Natural killer cell (primary cell): Measurements from ENCODE around the gene VAMP8. TPM values are rescaled to one million over a fixed set of nuclear protein-coding genes. Genes with fewer than 3 reads are reported as not detected.

Experiments
- ATAC-seq, 3 donors: fragments of 150-1000 bp in 2 of 3; fragments of 200-7000 bp in 1 of 3; cut with Tn5 transposase; 1 replicate in 1 of 3; 2 replicates in 2 of 3; pipeline ENCODE4 v1.10.0; 2021; ENCODE audit warnings: mild to moderate bottlenecking in 2 of 3, moderate library complexity in 2 of 3
- DNase-seq, 2 donors: peaks; one replicate each; pipeline versions ENCODE4 v3.0.0 to v3.0.0-alpha.2; 2013 to 2021; ENCODE audit warnings: mixed read lengths in 1 of 2
- H3K27ac ChIP-seq: one replicate; pipeline ENCODE4 v1.5.1; 2013; ENCODE audit warnings: mild to moderate bottlenecking, low read length
- H3K27me3 ChIP-seq: one replicate; pipeline ENCODE4 v1.6.1; 2013; ENCODE audit warnings: low read length; ENCODE audit not compliant: control insufficient read depth, insufficient read depth
- H3K36me3 ChIP-seq: one replicate; pipeline ENCODE4 v1.6.1; 2013; ENCODE audit warnings: low read length; ENCODE audit not compliant: control insufficient read depth, insufficient read depth
- H3K4me1 ChIP-seq: one replicate; pipeline ENCODE4 v1.6.1; 2013; ENCODE audit warnings: low read length; ENCODE audit not compliant: control insufficient read depth, insufficient read depth
- H3K4me3 ChIP-seq: one replicate; pipeline ENCODE4 v1.5.1; 2013; ENCODE audit warnings: low read length
- H3K9me3 ChIP-seq: one replicate; pipeline ENCODE4 v1.6.1; 2013; ENCODE audit warnings: low read length; ENCODE audit not compliant: control insufficient read depth, insufficient read depth
- H3K27ac Mint-ChIP-seq, 2 donors: one replicate each; pipeline ENCODE4 v1.8.0; 2022; ENCODE audit warnings: mild to moderate bottlenecking in 2 of 2, mixed read lengths in 2 of 2, moderate library complexity in 1 of 2
- H3K27me3 Mint-ChIP-seq, 2 donors: one replicate each; pipeline ENCODE4 v1.8.0; 2022; ENCODE audit warnings: low read depth in 2 of 2, mixed read lengths in 2 of 2
- H3K36me3 Mint-ChIP-seq: one replicate; pipeline ENCODE4 v1.8.0; 2022; ENCODE audit warnings: mixed read lengths
- H3K4me1 Mint-ChIP-seq, 2 donors: one replicate each; pipeline ENCODE4 v1.8.0; 2022; ENCODE audit warnings: mixed read lengths in 2 of 2
- H3K4me3 Mint-ChIP-seq: one replicate; pipeline ENCODE4 v1.8.0; 2022; ENCODE audit warnings: mild to moderate bottlenecking, moderate library complexity, mixed read lengths
- H3K9me3 Mint-ChIP-seq, 2 donors: one replicate each; pipeline ENCODE4 v1.8.0; 2022; ENCODE audit warnings: mixed read lengths in 2 of 2
- CTCF ChIP-seq: fragments of 200-600 bp; IDR thresholded peaks from one replicate; pipeline ENCODE4 v1.8.0; 2022; ENCODE audit warnings: antibody characterized with exemption
- WGBS: methylation state at CpG from one replicate; pipeline ENCODE4 v1.1.7; 2013; ENCODE audit warnings: missing lambda C conversion rate; ENCODE audit not compliant: insufficient coverage; 5-methylcytosine and 5-hydroxymethylcytosine counted together
- intact Hi-C: fragments of 100-400 bp; cut with micrococcal nuclease; formaldehyde crosslinking; loops from one replicate; pipeline ENCODE4 v1.14.2; 2022
- total RNA-seq, 4 donors: library from RNA; stranded (reverse); fragments of 120-200 nt in 1 of 4; gene quantifications; one replicate each; pipeline versions ENCODE4 v1.2.3 to v1.2.4, GENCODE V29; 2013 to 2022

VAMP8 gene
- total RNA-seq, 3 donors from 2014 or later (not counting 1 experiment from before 2014, with no cell fraction given): 105 to 116 (median 111) TPM

GRCh38 chr2:85551698-85552678 is 25.4 kb upstream of the VAMP8 start:
- DNase-seq: peak; percentile 81 to 94
- Mint-ChIP-seq H3K36me3 (no peaks in the 10 kb centered on the region), H3K4me1 (peaks cover 0 to 9% of the 10 kb centered on the region in 2 donors), H3K27me3 (no peaks in the 10 kb centered on the region), H3K4me3 (no peak overlapping the region), H3K27ac (peak overlapping the region in 1 of 2 donors; percentile 29), H3K9me3 (no peaks in the 10 kb centered on the region)
- TF ChIP-seq CTCF: peak; percentile 88
- no peaks in the 10 kb centered on the region for H3K4me1 ChIP-seq
- no peak overlapping the region for H3K27ac ChIP-seq
- peaks cover 46% of the 10 kb centered on the region for H3K36me3 ChIP-seq
- H3K27me3 ChIP-seq: no peaks in the 10 kb centered on the region
- H3K9me3 ChIP-seq: no peaks in the 10 kb centered on the region
- peak; percentile 91 to 99 (median 95) for ATAC-seq
- H3K4me3 ChIP-seq: no peak overlapping the region
- WGBS: 77% methylated on average over 9 of the region's 9 CpGs
- intact Hi-C loops: loop anchor here (1.0 kb wide), 2 partner anchors 132 to 160 kb away; no protein-coding TSS in a partner anchor

GRCh38 chr2:85553184-85553583 is 24.2 kb upstream of the VAMP8 start:
- Histone ChIP-seq H3K27ac (no peak overlapping the region), H3K9me3 (no peaks in the 10 kb centered on the region), H3K27me3 (no peaks in the 10 kb centered on the region), H3K4me3 (no peak overlapping the region), H3K4me1 (no peaks in the 10 kb centered on the region), H3K36me3 (peaks cover 46% of the 10 kb centered on the region)
- TF ChIP-seq CTCF: no peak
- DNase-seq: no peak
- Mint-ChIP-seq H3K36me3 (no peaks in the 10 kb centered on the region), H3K27ac (no peak overlapping the region), H3K4me1 (peaks cover 0 to 15% of the 10 kb centered on the region in 2 donors), H3K27me3 (no peaks in the 10 kb centered on the region), H3K4me3 (no peak overlapping the region), H3K9me3 (no peaks in the 10 kb centered on the region)
- intact Hi-C loops: no loop called here
- no peak for ATAC-seq
- WGBS: 95% methylated on average over 6 of the region's 6 CpGs

- ATAC-seq (no peak), DNase-seq (no peak)
- TF ChIP-seq CTCF: no peak
- Mint-ChIP-seq H3K27ac (no peak overlapping the region), H3K4me1 (peaks cover 9 to 22% of the 10 kb centered on the region in 2 donors), H3K27me3 (no peaks in the 10 kb centered on the region), H3K4me3 (no peak overlapping the region), H3K36me3 (no peaks in the 10 kb centered on the region), H3K9me3 (no peaks in the 10 kb centered on the region)
- Histone ChIP-seq H3K4me3 (no peak overlapping the region), H3K9me3 (no peaks in the 10 kb centered on the region), H3K27me3 (no peaks in the 10 kb centered on the region), H3K4me1 (peaks cover 2% of the 10 kb centered on the region), H3K36me3 (peaks cover 43% of the 10 kb centered on the region), H3K27ac (no peak overlapping the region)
- intact Hi-C loops: no loop called here
- WGBS: 90% methylated on average over 3 of the region's 3 CpGs
Observed at GRCh38 chr2:85554980-85555612, 22.3 kb upstream of the VAMP8 start.
